GM12892 (cell line): ENCODE data around the gene GNA15.
A peak's percentile ranks its signal among the peaks of the same experiment; 100 is the strongest.

Source experiments
- DNase-seq: peaks from one replicate; pipeline ENCODE4 v3.0.0; 2011; ENCODE audit not compliant: insufficient read length
- FAIRE-seq: peaks from 2 replicates; lab custom pipeline; 2011; peaks lifted over from hg19 to GRCh38; lab: Jason Lieb, UNC
- POLR2A ChIP-seq: IDR thresholded peaks from 2 replicates; pipeline ENCODE4 v1.6.1; 2011; ENCODE audit warnings: low read depth, low read length, control low read depth
- POLR2AphosphoS5 ChIP-seq: IDR thresholded peaks from 2 replicates; pipeline ENCODE4 v1.6.1; 2011; ENCODE audit warnings: low read depth, low read length, control low read depth
- TAF1 ChIP-seq: IDR thresholded peaks from 2 replicates; pipeline ENCODE4 v1.6.1; 2011; ENCODE audit warnings: low read depth, mild to moderate bottlenecking, control low read depth, low read length, borderline replicate concordance

Gene GNA15

GRCh38 chr19:3178377-3178972, 42.6 kb downstream of the GNA15 start, which contains the start of gene S1PR4:
Gene S1PR4, plus strand, starts transcription at chr19:3178769. Its CDS starts 24 bp downstream, at chr19:3178793.
- TF ChIP-seq TAF1 (peak; percentile 47; the same call in 1 of the 2 replicates), POLR2AphosphoS5 (peak; percentile 58; the same call in 1 of the 2 replicates), POLR2A (peak; percentile 75)
- no peak for FAIRE-seq
- DNase-seq: peak; percentile 86

GRCh38 chr19:3178973-3179738, 43.3 kb downstream of the GNA15 start:
- FAIRE-seq (peak; percentile 94), DNase-seq (no peak)
- TF ChIP-seq TAF1: no peak
- no peak; the same call in 1 of the 2 replicates for TF ChIP-seq POLR2A
- TF ChIP-seq POLR2AphosphoS5: 0 out of 2 replicates have a peak, but pooled peaks have one; percentile 26

- TF ChIP-seq TAF1 (no peak; the same call in 1 of the 2 replicates), POLR2A (0 out of 2 replicates have a peak, but pooled peaks have one; percentile 10), POLR2AphosphoS5 (no peak)
- DNase-seq (peak; percentile 36), FAIRE-seq (no peak)
Measured at GRCh38 chr19:3179739-3180293, 44.0 kb downstream of the GNA15 start.

- TF ChIP-seq TAF1 (no peak), POLR2AphosphoS5 (no peak)
- FAIRE-seq: no peak
- no peak for DNase-seq
Measured at GRCh38 chr19:3183721-3184641, 48.1 kb downstream of the GNA15 start.

- peak; percentile 58 for FAIRE-seq
Measured at GRCh38 chr19:3184847-3185460, 49.1 kb downstream of the GNA15 start.

GRCh38 chr19:3185461-3186159, 49.8 kb downstream of the GNA15 start, which contains the start of gene NCLN:
Gene NCLN, plus strand, starts transcription at chr19:3185930. Its CDS starts 101 bp downstream, at chr19:3186031.
- TF ChIP-seq TAF1: no peak
- TF ChIP-seq POLR2A: peak; percentile 50; the same call in 1 of the 2 replicates
- TF ChIP-seq POLR2AphosphoS5: peak; percentile 35
- DNase-seq (peak; percentile 77), FAIRE-seq (peak; percentile 97)

More at GRCh38 chr19:3184847-3185460, 49.1 kb downstream of the GNA15 start:
- TF ChIP-seq POLR2AphosphoS5 (no peak; the same call in 1 of the 2 replicates), POLR2A (no peak), TAF1 (no peak)
- no peak for DNase-seq

- DNase-seq (no peak), FAIRE-seq (no peak)
- TF ChIP-seq POLR2AphosphoS5 (no peak), POLR2A (no peak), TAF1 (no peak)
Measured at GRCh38 chr19:3186160-3186688, 50.4 kb downstream of the GNA15 start.

GRCh38 chr19:3186891-3187661, 51.2 kb downstream of the GNA15 start:
- FAIRE-seq (no peak), DNase-seq (no peak)
- TF ChIP-seq TAF1: no peak
- no peak for TF ChIP-seq POLR2AphosphoS5
- TF ChIP-seq POLR2A: no peak
